MCF 10A (cell line): ENCODE measurements around the gene CSF2RB. TPM values are rescaled to one million over a fixed set of nuclear protein-coding genes. Genes with fewer than 3 reads are reported as not detected.

Experiments
- BruUV-seq: library from RNA; stranded (reverse); fragments of 400-500 nt; replicated peaks from 2 replicates; lab custom pipeline; 2021; lab: Mats Ljungman, UMichigan
- CTCF ChIA-PET: fragments of 300-600 bp; sonication (Branson Sonifier 250); formaldehyde crosslinking; extraction: SDS; loops from one replicate; lab custom pipeline; 2021; ENCODE audit warnings: antibody characterized with exemption, inconsistent platforms; lab: Yijun Ruan, JAX
- POLR2A ChIA-PET: fragments of 300-600, 350-650 bp; sonication (Branson Sonifier 250); formaldehyde crosslinking; extraction: SDS; loops from one replicate; lab custom pipeline; 2020; ENCODE audit warnings: antibody characterized with exemption, inconsistent platforms; lab: Yijun Ruan, JAX
- DNase-seq: peaks from one replicate; pipeline ENCODE4 v3.0.0-alpha.2; 2018; ENCODE audit not compliant: unreplicated experiment
- H3K27ac Mint-ChIP-seq: one replicate; pipeline ENCODE4 v1.8.0; 2022; ENCODE audit warnings: mild to moderate bottlenecking, low read depth, mixed read lengths; ENCODE audit not compliant: unreplicated experiment
- H3K27me3 Mint-ChIP-seq: one replicate; pipeline ENCODE4 v1.8.0; 2022; ENCODE audit warnings: mixed read lengths; ENCODE audit not compliant: insufficient read depth, unreplicated experiment
- H3K36me3 Mint-ChIP-seq: one replicate; pipeline ENCODE4 v1.8.0; 2022; ENCODE audit warnings: mild to moderate bottlenecking, moderate library complexity, mixed read lengths; ENCODE audit not compliant: insufficient read depth, unreplicated experiment
- H3K4me1 Mint-ChIP-seq: one replicate; pipeline ENCODE4 v1.8.0; 2022; ENCODE audit warnings: mixed read lengths; ENCODE audit not compliant: insufficient read depth, unreplicated experiment
- H3K4me3 Mint-ChIP-seq: one replicate; pipeline ENCODE4 v1.8.0; 2022; ENCODE audit warnings: mild to moderate bottlenecking, moderate library complexity, mixed read lengths; ENCODE audit not compliant: unreplicated experiment
- H3K9me3 Mint-ChIP-seq: one replicate; pipeline ENCODE4 v1.8.0; 2022; ENCODE audit warnings: mixed read lengths; ENCODE audit not compliant: unreplicated experiment
- intact Hi-C: fragments of 100-400 bp; cut with micrococcal nuclease; formaldehyde crosslinking; loops from 2 replicates; pipeline ENCODE4 v1.14.1; 2022
- total RNA-seq: library from RNA; stranded (reverse); gene quantifications from 2 replicates; pipeline ENCODE4 v1.2.3, GENCODE V29; 2022
- TF ChIP-seq, protein P1 (sequence below): fragments of 200-600 bp; IDR thresholded peaks from one replicate; pipeline ENCODE4 v1.8.0; 2022; ENCODE audit warnings: antibody characterized with exemption, mild to moderate bottlenecking; ENCODE audit not compliant: unreplicated experiment

CSF2RB gene
- total RNA-seq, 1 experiment from 2014 or later, result not detected

DNA sequence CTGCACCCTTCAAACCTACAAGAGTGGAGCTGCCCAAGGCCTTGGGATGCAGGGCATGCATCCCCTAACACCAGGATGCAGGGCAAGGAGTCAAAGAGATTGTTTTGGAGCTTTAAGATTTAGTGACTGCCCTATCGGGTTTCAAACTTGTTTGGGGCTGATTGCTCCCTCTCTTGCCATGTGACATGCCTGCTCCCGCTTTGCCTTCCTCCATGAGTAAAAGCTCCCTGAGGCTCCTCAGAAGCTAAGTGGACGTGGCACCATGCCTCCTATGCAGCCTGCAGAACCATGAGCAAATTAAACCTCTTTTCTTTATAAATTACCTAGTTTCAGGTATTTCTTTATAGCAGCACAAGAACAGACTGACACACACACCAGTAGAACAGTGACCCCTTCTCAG is 15.8 kb upstream of the CSF2RB start:
- CTCF ChIA-PET, result interaction anchor here (0.7 kb wide), 2 partner anchors 42 to 280 kb away, joined by 3 read pairs; no protein-coding TSS in a partner anchor
- H3K4me1 Mint-ChIP-seq, result no peaks in the 10 kb centered on the region
- TF ChIP-seq, protein P1, sequence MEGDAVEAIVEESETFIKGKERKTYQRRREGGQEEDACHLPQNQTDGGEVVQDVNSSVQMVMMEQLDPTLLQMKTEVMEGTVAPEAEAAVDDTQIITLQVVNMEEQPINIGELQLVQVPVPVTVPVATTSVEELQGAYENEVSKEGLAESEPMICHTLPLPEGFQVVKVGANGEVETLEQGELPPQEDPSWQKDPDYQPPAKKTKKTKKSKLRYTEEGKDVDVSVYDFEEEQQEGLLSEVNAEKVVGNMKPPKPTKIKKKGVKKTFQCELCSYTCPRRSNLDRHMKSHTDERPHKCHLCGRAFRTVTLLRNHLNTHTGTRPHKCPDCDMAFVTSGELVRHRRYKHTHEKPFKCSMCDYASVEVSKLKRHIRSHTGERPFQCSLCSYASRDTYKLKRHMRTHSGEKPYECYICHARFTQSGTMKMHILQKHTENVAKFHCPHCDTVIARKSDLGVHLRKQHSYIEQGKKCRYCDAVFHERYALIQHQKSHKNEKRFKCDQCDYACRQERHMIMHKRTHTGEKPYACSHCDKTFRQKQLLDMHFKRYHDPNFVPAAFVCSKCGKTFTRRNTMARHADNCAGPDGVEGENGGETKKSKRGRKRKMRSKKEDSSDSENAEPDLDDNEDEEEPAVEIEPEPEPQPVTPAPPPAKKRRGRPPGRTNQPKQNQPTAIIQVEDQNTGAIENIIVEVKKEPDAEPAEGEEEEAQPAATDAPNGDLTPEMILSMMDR, result no peak
- no peak overlapping the region for H3K4me3 Mint-ChIP-seq
- no peak overlapping the region for H3K27ac Mint-ChIP-seq
- peaks cover 81% of the 10 kb centered on the region for H3K27me3 Mint-ChIP-seq
- no peaks in the 10 kb centered on the region for H3K9me3 Mint-ChIP-seq
- DNase-seq, result no peak
- BruUV-seq, result no TSS peak
- intact Hi-C loops, result no loop called here
- POLR2A ChIA-PET, result interaction anchor here (0.7 kb wide), 1 partner anchor 67 kb away, joined by 3 read pairs; no protein-coding TSS in a partner anchor
- H3K36me3 Mint-ChIP-seq, result no peaks in the 10 kb centered on the region

DNA sequence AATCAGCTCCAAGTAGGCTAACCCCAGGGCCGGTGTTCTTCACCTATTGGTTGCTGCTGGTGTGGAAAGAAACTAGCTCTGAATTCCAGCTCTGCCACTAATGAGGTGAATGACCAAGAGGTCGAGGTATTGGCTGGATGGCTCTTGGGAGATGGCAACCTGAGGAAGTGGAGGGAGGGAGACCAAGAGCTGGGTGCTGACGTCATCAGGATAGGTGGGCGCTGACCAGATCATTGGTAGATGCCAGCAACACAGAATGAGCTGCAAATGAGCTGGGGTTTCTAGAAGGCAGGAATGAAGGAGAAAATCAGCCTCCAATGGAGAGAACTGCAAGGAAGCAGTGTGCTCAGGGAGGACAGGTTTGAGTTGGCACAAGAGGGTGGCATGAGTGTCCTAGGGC is 14.7 kb upstream of the CSF2RB start:
- TF ChIP-seq, protein P1, result no peak
- Mint-ChIP-seq H3K4me1 (no peaks in the 10 kb centered on the region), H3K27ac (no peak overlapping the region), H3K4me3 (no peak overlapping the region), H3K27me3 (peaks cover 81% of the 10 kb centered on the region), H3K9me3 (no peaks in the 10 kb centered on the region), H3K36me3 (no peaks in the 10 kb centered on the region)
- ChIA-PET POLR2A (interaction anchor here (0.7 kb wide), 1 partner anchor 113 kb away, joined by 4 read pairs; no protein-coding TSS in a partner anchor), CTCF (interaction anchor here (0.7 kb wide), 1 partner anchor 80 kb away, joined by 3 read pairs; no protein-coding TSS in a partner anchor)
- BruUV-seq, result no TSS peak
- no peak for DNase-seq
- intact Hi-C loops, result no loop called here

DNA sequence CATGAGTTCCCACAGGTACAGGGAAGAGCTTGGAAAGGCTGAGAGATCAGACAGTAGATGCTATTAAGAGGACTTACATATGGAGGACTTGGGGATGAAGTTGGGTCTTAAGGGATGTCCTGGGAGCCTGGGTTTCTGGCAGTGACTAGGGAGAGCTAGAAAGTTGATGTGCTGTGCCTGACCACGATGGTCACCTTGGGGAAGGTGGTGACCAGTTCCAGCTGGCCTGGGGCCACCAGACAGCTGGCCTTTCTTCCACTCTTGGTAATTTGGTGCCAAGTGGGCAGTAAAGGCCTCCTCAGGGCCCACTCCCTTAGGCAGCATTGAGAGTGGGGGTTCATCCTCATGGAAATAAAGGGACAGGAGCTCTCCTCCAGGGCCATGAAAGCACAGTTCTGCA is 13.9 kb upstream of the CSF2RB start:
- Mint-ChIP-seq H3K36me3 (no peaks in the 10 kb centered on the region), H3K27me3 (peaks cover 81% of the 10 kb centered on the region), H3K27ac (no peak overlapping the region), H3K4me1 (no peaks in the 10 kb centered on the region), H3K9me3 (no peaks in the 10 kb centered on the region), H3K4me3 (no peak overlapping the region)
- BruUV-seq, result no TSS peak
- TF ChIP-seq, protein P1, result no peak
- CTCF ChIA-PET, result interaction anchor here (0.6 kb wide), 1 partner anchor 78 kb away, joined by 8 read pairs; no protein-coding TSS in a partner anchor
- POLR2A ChIA-PET, result no interaction called here
- DNase-seq, result no peak
- intact Hi-C loops, result no loop called here

DNA sequence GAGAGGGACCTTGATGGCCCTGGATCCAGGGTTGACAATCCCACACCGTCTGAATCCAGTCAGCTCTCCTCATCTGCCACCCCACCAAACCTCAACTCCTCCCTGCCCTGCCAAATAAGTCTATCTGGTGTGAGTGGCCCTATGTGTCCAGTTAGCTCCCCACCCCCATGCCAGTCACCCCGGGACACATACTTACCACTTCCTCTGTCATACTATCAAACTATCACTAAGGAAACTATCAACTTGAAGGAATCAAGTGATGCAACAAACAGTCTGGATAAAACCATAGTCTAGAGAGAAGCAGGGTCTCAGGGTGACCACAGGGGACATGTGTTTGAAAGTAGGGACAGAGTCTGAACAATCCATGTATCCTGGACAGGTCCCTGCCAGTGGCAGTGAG is 13.2 kb upstream of the CSF2RB start:
- TF ChIP-seq, protein P1, result no peak
- H3K4me1 Mint-ChIP-seq, result no peaks in the 10 kb centered on the region
- no peaks in the 10 kb centered on the region for H3K36me3 Mint-ChIP-seq
- no TSS peak for BruUV-seq
- H3K9me3 Mint-ChIP-seq, result no peaks in the 10 kb centered on the region
- intact Hi-C loops, result loop anchor here (10.0 kb wide), 1 partner anchor 95 kb away; no protein-coding TSS in a partner anchor
- no peak overlapping the region for H3K4me3 Mint-ChIP-seq
- CTCF ChIA-PET, result interaction anchor here (0.6 kb wide), 1 partner anchor 78 kb away, joined by 8 read pairs; no protein-coding TSS in a partner anchor
- no peak overlapping the region for H3K27ac Mint-ChIP-seq
- no peak for DNase-seq
- POLR2A ChIA-PET, result no interaction called here
- peaks cover 74% of the 10 kb centered on the region for H3K27me3 Mint-ChIP-seq
